GM20000 (cell line): ENCODE results near the gene BHLHE23.

Source experiments
- DNase-seq: peaks from one replicate; pipeline ENCODE4 v3.0.0; 2012; ENCODE audit warnings: low spot score
- CTCF ChIP-seq: IDR thresholded peaks from 2 replicates; pipeline ENCODE4 v1.5.1; 2012; ENCODE audit warnings: mild to moderate bottlenecking, control low read depth; ENCODE audit errors: extremely low read depth, missing control alignments

BHLHE23 gene

GRCh38 chr20:62991196-62991807, 15.5 kb downstream of the BHLHE23 start:
- TF ChIP-seq CTCF, result no peak
- DNase-seq, result no peak

- DNase-seq, result no peak
- no peak for TF ChIP-seq CTCF
Observed at GRCh38 chr20:62990306-62990825, 16.4 kb downstream of the BHLHE23 start.

- no peak for DNase-seq
- no peak for TF ChIP-seq CTCF
Observed at GRCh38 chr20:62989201-62989601, 17.6 kb downstream of the BHLHE23 start.

- TF ChIP-seq CTCF, result no peak
- DNase-seq, result no peak
Observed at GRCh38 chr20:62987114-62987513, 19.6 kb downstream of the BHLHE23 start.

- TF ChIP-seq CTCF, result no peak
- DNase-seq, result no peak
Observed at GRCh38 chr20:62986257-62986800, 20.4 kb downstream of the BHLHE23 start.

GRCh38 chr20:62985444-62985778, 21.4 kb downstream of the BHLHE23 start:
- TF ChIP-seq CTCF, result no peak
- DNase-seq, result no peak

- no peak for DNase-seq
- no peak for TF ChIP-seq CTCF
Observed at GRCh38 chr20:62984666-62985443, 21.9 kb downstream of the BHLHE23 start.
